ENCODE data around the gene DPYSL3.

DPYSL3 gene

DNA sequence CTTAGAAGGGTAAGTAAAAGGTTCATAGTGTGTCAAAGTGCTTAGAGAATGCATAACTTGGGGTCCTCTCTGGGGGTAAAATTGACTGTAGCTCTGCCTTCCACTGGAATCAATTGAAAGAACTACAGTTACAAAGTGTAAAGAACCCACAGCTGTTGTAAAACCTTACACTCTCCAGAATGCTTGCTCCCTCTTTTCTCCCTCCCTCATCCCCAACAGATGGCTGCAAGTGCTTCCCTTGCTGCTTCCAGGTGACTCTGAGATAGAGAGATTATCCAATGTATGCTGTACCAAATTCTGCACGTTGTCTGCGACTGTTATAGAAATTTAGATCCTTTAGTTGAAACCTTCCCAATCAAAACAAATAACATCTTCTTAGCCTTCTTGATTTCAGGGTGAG is 149.1 kb downstream of the DPYSL3 start:
- DNase-seq = no peak

DNA sequence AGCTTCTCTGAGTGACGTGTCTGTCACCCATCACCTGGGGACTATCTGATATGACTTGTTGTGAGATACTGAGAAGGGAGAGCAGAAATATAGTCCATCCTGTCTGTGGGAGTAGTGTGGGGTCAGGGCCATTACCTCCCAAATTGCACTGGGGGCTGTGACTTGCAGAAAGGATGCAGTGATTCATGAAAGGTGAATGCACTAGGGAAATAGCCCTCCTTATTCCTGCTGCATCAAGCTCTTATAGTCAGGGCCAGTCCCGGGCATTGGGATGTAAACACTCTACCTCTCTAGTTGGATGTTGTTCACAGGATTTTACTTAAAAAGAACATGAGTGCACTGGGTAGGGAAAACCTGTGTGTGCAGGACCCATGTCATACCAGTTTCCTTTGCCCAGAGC is 150.3 kb downstream of the DPYSL3 start:
- DNase-seq = no peak

DNA sequence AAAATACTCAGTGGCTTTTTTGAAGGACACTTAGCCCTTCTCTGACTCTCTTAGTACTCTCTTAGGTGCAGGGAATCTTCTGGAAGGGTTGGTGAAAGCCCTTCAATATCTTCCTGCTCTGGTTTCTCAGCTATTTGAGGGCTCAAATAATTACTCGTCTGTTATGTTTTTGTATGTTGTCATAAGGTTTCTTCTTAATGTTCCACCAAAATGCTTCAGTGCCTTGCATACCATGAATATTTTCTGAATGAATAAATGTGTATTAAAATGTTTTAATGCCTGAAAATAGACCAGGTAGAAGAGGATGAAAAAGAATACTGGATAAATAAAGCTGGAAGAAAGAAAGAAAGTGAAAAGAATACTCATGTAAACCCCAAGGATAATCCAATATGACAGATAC is 150.8 kb downstream of the DPYSL3 start:
- no peak for DNase-seq

DNA sequence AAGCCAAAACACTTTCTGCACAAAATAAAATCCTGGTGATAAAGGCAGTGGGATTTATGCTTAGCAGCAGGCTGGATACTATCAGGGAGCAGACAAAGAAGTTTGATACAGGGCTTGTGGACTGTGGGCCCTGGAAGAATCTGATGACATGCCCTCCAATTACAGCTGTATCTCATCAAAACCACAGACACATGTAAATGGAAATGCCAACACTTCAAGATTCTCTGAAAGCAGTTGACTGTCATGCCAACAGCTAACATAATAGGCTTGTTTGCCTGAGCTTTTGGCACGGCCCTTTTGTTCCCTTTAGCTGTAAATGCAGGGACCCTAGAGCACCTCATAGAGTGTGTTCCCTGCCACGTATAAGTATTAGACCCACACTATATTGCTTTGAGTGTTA is 160.6 kb downstream of the DPYSL3 start:
- no peak for DNase-seq

DNA sequence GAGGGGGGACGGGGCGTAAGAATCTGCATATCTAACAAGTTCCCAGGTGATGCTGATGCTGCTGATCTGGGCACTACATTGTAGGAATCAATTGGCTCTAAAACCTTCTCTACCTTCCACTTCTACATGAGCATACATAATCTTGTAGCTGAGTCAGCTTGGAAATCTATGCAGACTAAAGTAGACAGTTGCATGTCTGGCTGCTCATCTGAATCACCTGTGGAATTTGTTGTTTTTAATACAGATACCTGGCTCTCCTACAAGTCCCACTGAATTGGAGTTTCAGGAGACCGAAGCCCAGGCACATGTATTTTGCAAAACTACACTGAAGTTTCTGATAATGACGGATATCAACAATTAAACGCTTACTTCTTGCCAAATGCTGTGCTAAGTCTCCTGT is 161.4 kb downstream of the DPYSL3 start:
- no peak for DNase-seq

DNA sequence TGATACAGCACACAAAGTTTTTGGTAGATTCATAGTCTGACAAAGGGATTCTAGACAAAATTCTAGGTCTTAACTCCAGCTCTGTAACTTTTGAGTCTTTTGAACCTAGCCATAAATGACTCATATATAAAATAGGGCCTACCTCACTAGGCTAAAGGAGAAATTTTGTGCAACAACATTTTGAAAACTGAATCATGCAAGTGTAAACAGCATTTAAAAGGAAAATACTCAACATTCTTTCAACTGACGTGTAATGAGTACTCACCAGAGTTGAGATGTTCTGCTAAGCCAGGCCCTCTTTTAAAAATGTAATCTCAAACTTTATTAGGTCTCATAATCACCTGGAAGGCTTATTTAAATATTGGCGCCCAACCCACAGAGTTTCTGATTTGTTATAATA is 161.8 kb downstream of the DPYSL3 start:
- no peak for DNase-seq

DNA sequence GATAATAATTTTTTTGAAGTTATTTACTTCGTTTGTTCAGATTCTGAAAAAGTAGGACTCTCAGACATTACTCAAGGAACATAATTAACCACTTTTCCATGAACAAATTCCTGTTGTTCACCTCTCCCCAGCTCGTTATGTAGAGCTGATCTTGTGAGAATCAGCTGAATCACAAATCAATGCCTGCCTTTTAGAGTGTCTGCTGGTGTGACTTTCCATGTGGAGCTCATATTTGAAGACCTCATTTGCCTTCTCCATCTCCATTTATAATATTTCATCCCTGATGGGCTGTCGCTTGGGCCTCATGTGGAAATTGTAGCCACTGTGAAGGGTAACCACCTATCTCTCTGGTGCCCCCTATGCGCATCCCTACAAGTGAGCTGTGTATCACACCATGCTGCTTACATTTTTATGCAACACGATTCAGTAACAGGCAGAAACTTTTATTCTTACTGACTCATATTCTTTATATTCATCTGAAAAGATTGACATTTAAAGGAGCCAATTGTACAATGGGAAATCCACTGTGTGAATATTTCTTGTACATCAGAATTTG is 163.8 kb downstream of the DPYSL3 start:
- DNase-seq = no peak

DNA sequence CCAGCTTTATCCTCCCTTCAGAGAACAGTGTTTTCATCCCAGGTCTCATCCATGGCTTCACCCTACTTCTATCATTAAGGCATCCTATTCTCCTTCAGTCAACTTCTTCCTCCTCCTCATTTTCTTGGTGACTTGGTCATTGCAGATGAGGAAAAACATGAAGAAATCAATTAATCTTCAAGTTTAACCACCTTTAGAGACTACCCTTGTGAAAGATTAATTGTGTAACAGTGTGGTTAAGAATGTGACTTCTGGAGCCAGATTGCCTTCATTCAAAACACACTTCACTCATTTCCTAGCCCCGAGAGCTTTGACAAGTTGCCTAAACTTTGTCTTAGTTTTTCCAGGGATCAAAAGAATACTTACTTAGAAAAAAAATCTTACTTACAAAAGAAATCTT is 165.0 kb downstream of the DPYSL3 start:
- no peak for DNase-seq

DNA sequence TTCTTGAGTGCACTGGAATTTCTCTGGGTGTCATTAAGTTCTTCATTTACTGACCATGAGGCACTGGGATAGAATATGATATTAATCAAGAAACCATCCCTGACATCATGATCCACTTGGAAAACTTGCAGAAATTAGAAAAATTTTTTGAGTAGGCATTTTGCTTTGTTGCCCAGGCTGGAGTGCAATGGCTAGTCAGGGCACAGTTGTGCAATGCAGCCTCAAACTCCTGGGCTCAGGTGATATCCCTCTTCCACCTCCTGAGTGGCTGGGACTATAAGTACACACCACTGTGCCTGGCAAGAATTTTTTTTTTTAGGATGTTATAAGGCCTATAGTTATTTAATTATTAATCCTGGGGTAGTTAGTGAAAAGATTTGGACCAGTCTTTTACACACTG is 168.5 kb downstream of the DPYSL3 start:
- no peak for DNase-seq

DNA sequence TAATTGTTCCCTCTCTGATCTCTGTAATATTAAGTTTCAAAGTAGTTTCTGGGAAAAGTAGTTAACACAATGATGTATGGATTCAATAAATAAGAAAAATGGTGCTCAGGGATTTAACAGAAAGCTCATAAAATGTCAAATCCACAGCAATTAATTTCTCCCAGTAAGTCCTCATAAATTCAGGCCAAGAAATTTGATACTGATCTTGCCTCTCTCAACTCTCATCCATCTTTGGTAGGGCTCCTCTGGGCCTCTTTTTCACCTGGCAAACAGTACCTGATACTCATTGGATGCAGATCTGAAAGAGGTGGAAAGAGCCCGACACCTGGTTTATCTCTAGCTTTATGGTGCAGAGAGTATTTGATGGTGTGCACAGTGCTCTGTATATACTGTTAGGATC is 168.9 kb downstream of the DPYSL3 start:
- DNase-seq = no peak

Data from NCI-H1048 (cell line).